Fibroblast of peridontal ligament (primary cell): Measurements from ENCODE around the gene INTS4.
"Not testable (repeated sequence)": the region's sequence is repeated elsewhere in the genome, so short reads cannot be mapped to it uniquely, and the experiment has no call there.

Source experiments
- DNase-seq: peaks from one replicate; pipeline ENCODE4 v3.0.0-alpha.2; 2010; ENCODE audit errors: extremely low read depth

INTS4 gene

DNA sequence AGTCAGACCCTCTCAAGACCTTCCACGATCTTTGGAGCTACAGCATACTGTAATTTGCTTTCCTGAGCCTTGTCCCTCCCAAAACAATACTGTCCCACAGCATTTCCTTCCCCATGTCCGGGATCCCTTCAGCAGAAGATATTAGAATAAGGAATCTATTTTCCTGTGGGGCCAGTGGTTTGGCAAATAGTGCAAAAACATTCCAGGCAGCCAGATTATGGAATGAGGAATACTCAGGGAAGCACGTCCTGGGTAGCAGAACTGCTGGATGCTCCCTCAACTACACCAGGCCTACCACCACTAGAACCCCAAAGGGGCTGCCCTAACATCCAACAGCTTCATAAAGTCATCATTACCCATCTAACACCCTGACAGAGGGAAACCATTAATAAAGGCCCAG, 112.1 kb downstream of the INTS4 start:
- peak; percentile 51 for DNase-seq

- peak; percentile 76 for DNase-seq
These were observed 115.2 kb downstream of the INTS4 start for GRCh38 chr11:77879218-77879617.

- peak; percentile 81 for DNase-seq
These were observed 116.2 kb downstream of the INTS4 start for GRCh38 chr11:77878247-77878646.

GRCh38 chr11:77876045-77876444, 118.4 kb downstream of the INTS4 start:
- no peak for DNase-seq

DNA sequence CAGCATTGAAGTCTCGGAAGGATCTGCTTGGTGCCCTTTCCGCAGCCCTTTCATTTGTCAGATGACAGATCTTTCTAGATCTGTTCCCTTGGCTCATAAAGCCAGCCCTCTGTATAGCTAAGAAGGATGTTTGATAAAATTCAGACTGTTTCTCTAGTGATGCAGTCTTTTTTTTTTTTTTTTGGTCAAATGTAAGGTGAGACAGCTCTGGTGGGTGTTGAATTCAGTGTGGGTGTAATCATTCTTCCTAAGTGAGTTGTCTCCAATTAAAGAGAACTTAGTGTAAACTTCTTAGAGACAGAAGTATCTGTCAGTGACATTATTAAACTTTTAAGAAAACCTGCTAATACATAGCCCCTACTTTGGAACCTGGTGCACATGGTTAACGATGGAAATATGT, 120.3 kb downstream of the INTS4 start:
- no peak for DNase-seq

DNA sequence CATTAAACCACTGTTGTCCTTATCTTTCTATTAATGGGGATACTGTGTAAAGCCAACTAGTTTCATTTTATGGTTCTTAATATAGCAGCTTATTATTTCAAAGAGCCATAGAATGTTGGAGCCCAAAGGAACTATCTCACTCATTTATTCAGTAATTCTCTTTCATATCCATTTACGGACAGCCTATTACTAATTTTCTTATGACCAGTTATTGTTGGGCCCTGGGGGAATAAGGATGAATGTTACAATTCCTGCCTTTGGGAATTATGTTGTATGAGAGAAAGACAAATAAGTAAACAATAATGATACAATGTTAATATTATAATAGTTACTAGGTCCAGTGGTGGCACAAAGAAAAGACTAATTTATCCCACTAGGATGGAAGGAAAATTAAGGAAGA, 121.1 kb downstream of the INTS4 start:
- no peak for DNase-seq

GRCh38 chr11:77871855-77872254, 122.6 kb downstream of the INTS4 start:
- DNase-seq = no peak

- no peak for DNase-seq
These were observed 125.7 kb downstream of the INTS4 start for GRCh38 chr11:77868744-77869143.

- no peak for DNase-seq
These were observed 128.1 kb downstream of the INTS4 start for GRCh38 chr11:77866336-77866735.

GRCh38 chr11:77865805-77866204, 128.7 kb downstream of the INTS4 start:
- peak; percentile 62 for DNase-seq

GRCh38 chr11:77861444-77861843, 133.0 kb downstream of the INTS4 start:
- DNase-seq = not testable (repeated sequence)

GRCh38 chr11:77857906-77858457, 136.5 kb downstream of the INTS4 start:
- not testable (repeated sequence) for DNase-seq

DNA sequence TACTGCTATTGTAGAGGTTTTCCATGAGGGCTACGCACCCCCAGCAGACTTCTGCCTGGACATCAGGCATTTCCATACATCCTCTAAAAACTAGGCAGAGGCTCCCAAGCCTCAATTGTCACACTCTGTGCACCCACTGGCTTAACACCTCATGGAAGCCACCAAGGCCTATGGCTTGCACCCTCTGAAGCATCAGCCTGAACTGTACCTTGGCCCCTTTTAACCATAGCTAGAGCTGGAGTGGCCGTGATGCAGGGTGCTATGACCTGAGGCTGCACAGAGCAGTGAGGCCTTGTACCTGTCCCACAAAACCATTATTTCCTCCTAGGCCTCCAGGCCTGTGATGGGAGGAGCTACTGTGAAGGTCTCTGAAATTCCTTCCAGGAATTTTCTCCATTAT, 139.6 kb downstream of the INTS4 start:
- DNase-seq = no peak

GRCh38 chr11:77851503-77851902, 143.0 kb downstream of the INTS4 start:
- DNase-seq = peak; percentile 15

GRCh38 chr11:77843700-77844099, 150.8 kb downstream of the INTS4 start:
- not testable (repeated sequence) for DNase-seq

- DNase-seq = no peak
These were observed 151.9 kb downstream of the INTS4 start for GRCh38 chr11:77842441-77843121.

GRCh38 chr11:77833302-77833701, 161.2 kb downstream of the INTS4 start:
- DNase-seq = no peak

GRCh38 chr11:77828926-77829325, 165.5 kb downstream of the INTS4 start:
- DNase-seq = no peak
